ENCODE data around the gene HNF4A.

HNF4A gene

GRCh38 chr20:44392776-44393607, 37.5 kb downstream of the HNF4A start:
- no peak for DNase-seq

- no peak for DNase-seq
These were observed 38.3 kb downstream of the HNF4A start for GRCh38 chr20:44393608-44394451.

- DNase-seq, result no peak
These were observed 38.9 kb downstream of the HNF4A start for GRCh38 chr20:44394452-44394701.

- DNase-seq, result no peak
These were observed 39.4 kb downstream of the HNF4A start for GRCh38 chr20:44394702-44395460.

- no peak for DNase-seq
These were observed 40.2 kb downstream of the HNF4A start for GRCh38 chr20:44395461-44396340.

- DNase-seq, result no peak
These were observed 41.1 kb downstream of the HNF4A start for GRCh38 chr20:44396369-44397130.

GRCh38 chr20:44398335-44398734, 42.8 kb downstream of the HNF4A start:
- no peak for DNase-seq

- no peak for DNase-seq
These were observed 43.9 kb downstream of the HNF4A start for GRCh38 chr20:44399446-44399845.

GRCh38 chr20:44400671-44400969, 45.1 kb downstream of the HNF4A start:
- no peak for DNase-seq

GRCh38 chr20:44400970-44401769, 45.7 kb downstream of the HNF4A start:
- DNase-seq, result no peak

- DNase-seq, result no peak
These were observed 46.4 kb downstream of the HNF4A start for GRCh38 chr20:44401770-44402390.

- DNase-seq, result no peak
These were observed 47.1 kb downstream of the HNF4A start for GRCh38 chr20:44402391-44403193.

GRCh38 chr20:44403194-44404112, 48.0 kb downstream of the HNF4A start:
- no peak for DNase-seq

GRCh38 chr20:44404204-44405181, 49.0 kb downstream of the HNF4A start:
- DNase-seq, result no peak

- DNase-seq, result no peak
These were observed 49.8 kb downstream of the HNF4A start for GRCh38 chr20:44405257-44405656.

- no peak for DNase-seq
These were observed 50.5 kb downstream of the HNF4A start for GRCh38 chr20:44405785-44406571.
